Astrocyte (in vitro differentiated cells and primary cell): Measurements from ENCODE around the gene ERRFI1.

Experiments
- CTCF ChIP-seq: IDR thresholded peaks from 2 replicates; pipeline ENCODE4 v1.5.1; 2011; ENCODE audit warnings: low read depth, mild to moderate bottlenecking, inconsistent platforms, low read length, moderate library complexity; ENCODE audit not compliant: insufficient read depth
- EZH2 ChIP-seq: IDR thresholded peaks from 2 replicates; pipeline ENCODE4 v1.6.1; 2012; ENCODE audit warnings: mild to moderate bottlenecking, low read length, inconsistent platforms; ENCODE audit not compliant: insufficient read depth

GRCh38 chr1:8053878-8054567 is 27.9 kb upstream of the ERRFI1 start:
- TF ChIP-seq CTCF (no peak), EZH2 (no peak)
